Measurements from ENCODE around the gene PRKCA. TPM values are rescaled to one million over a fixed set of nuclear protein-coding genes. Genes with fewer than 3 reads are reported as not detected.

PRKCA gene
- total RNA-seq, 2 donors from 2014 or later: 6.5 to 6.6 TPM

DNA sequence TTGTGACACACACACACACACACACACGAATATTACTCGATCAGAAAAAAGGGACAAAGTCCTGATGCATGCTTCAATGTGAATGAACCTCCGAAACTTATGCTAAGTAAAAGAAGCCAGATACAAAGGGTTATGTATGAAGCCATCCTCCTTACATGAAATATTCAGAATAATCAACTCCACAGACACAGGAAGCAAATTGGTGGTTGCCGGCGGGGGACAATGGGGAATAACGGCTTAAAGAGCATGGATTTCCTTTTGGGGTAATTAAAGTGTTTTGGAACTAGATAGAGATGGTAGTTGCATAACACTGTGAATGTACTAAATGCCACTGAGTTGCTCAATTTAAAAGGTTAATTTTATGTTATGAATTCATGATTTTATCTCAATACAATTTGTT lies 524.4 kb downstream of the PRKCA start:
- no peak for ATAC-seq
- H3K9me3 ChIP-seq: no peaks in the 10 kb centered on the region
- no peak for TF ChIP-seq POLR2A (IDR thresholded peaks at IDR 0.05)
- TF ChIP-seq, protein P1, sequence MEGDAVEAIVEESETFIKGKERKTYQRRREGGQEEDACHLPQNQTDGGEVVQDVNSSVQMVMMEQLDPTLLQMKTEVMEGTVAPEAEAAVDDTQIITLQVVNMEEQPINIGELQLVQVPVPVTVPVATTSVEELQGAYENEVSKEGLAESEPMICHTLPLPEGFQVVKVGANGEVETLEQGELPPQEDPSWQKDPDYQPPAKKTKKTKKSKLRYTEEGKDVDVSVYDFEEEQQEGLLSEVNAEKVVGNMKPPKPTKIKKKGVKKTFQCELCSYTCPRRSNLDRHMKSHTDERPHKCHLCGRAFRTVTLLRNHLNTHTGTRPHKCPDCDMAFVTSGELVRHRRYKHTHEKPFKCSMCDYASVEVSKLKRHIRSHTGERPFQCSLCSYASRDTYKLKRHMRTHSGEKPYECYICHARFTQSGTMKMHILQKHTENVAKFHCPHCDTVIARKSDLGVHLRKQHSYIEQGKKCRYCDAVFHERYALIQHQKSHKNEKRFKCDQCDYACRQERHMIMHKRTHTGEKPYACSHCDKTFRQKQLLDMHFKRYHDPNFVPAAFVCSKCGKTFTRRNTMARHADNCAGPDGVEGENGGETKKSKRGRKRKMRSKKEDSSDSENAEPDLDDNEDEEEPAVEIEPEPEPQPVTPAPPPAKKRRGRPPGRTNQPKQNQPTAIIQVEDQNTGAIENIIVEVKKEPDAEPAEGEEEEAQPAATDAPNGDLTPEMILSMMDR (IDR thresholded peaks at IDR 0.05): no peak
- DNase-seq: no peak
- 79 to 80% methylated on average over 6 of the region's 6 CpGs for WGBS, 2 donors
- H3K4me1 ChIP-seq: peaks cover 4% of the 10 kb centered on the region
- H3K36me3 ChIP-seq (replicated peaks in 1 of 2; ENCODE audit: insufficient read depth in 1 of 2, low read depth in 2 of 2): no peaks in the 10 kb centered on the region
- intact Hi-C loops (cut with DNase I): no loop called here
- H3K27ac ChIP-seq: no peak overlapping the region
- no peaks in the 10 kb centered on the region for H3K27me3 ChIP-seq
- H3K4me3 ChIP-seq: no peak overlapping the region

DNA sequence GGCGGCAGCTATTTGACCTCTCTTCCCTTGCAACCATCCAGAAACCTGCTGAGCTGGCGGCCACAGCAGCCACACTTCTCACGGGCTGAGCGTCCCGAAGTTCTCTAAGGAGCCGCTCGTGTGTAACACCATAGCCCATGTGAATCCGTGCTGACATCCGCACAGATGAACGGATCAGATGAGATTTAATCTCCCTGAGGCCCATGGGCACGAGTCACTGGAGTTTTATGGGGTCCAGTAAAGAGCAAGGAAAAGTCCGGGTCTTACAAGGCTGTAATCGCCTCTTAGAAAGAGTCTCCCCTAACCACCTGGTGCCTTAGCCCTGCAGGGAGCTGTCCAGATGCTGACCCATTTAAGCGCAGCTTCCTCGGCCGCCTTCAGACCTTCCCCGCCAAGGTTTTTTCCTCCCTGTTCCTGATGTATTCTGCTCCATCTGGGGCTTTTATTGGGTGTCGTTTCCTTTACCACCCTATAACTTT lies 527.0 kb downstream of the PRKCA start:
- 2 to 4% methylated on average over 18 of the region's 18 CpGs for WGBS, 2 donors
- ATAC-seq (peak; percentile 80), DNase-seq (peak; percentile 59 to 76 (median 67))
- no peaks in the 10 kb centered on the region for H3K36me3 ChIP-seq (replicated peaks in 1 of 2; ENCODE audit: insufficient read depth in 1 of 2, low read depth in 2 of 2)
- no peak for TF ChIP-seq POLR2A (IDR thresholded peaks at IDR 0.05)
- TF ChIP-seq, protein P1 (IDR thresholded peaks at IDR 0.05): no peak
- H3K27ac ChIP-seq: peak overlapping the region in 1 of 4 donors; percentile 0
- H3K4me3 ChIP-seq: no peak overlapping the region
- no peaks in the 10 kb centered on the region for H3K9me3 ChIP-seq
- intact Hi-C loops (cut with DNase I): no loop called here
- peaks cover 4% of the 10 kb centered on the region for H3K4me1 ChIP-seq
- no peaks in the 10 kb centered on the region for H3K27me3 ChIP-seq

DNA sequence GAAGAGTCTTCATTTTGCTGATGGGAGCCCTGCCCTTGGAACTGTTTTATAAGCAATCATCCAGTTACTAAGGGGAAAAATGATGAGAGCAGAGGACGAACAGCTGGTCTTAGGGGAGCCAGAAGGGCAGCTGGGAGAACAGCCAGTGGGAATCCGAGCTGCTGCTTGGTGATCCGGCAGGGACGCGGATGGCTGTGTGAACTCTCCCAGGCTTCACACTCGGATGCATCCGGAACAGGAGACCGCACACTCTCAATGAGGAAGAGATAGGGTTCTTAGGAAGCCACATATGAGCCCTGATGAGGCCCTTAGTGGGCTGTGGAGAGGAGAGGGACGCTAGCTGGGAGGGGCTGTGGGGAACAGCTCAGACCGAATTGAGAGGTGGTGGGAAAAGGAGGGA lies 527.5 kb downstream of the PRKCA start:
- ATAC-seq (peak; percentile 27), DNase-seq (peak in 2 of 4 donors; percentile 32 to 37)
- WGBS, 2 donors: 8% methylated on average over 10 of the region's 10 CpGs
- H3K9me3 ChIP-seq: no peaks in the 10 kb centered on the region
- H3K36me3 ChIP-seq (replicated peaks in 1 of 2; ENCODE audit: insufficient read depth in 1 of 2, low read depth in 2 of 2): no peaks in the 10 kb centered on the region
- no peak overlapping the region for H3K27ac ChIP-seq
- H3K4me3 ChIP-seq: no peak overlapping the region
- H3K27me3 ChIP-seq: peaks cover 0 to 3% of the 10 kb centered on the region in 2 donors
- intact Hi-C loops (cut with DNase I): no loop called here
- peaks cover 8% of the 10 kb centered on the region for H3K4me1 ChIP-seq
- TF ChIP-seq, protein P1 (IDR thresholded peaks at IDR 0.05): no peak
- TF ChIP-seq POLR2A (IDR thresholded peaks at IDR 0.05): no peak

DNA sequence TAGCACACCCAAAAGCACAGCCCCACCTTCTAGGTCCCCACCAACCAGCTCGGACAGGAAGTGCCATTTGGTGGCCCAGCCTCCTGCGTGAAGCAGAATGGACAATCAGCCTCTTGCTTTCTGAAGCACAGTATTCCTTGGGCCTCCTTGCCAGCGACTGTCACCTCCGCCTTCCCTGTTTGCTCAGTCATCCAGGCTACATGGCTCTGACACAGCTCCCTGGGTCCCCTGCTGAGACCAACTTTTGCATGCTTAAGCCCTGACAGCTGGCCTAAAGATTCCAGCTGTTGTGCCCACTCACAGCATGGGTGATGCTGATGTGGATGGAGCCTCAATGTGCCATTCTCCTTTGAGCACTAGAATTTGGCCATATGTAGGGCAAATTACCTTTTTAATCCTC lies 528.0 kb downstream of the PRKCA start:
- Histone ChIP-seq H3K4me1 (peaks cover 12% of the 10 kb centered on the region), H3K9me3 (no peaks in the 10 kb centered on the region), H3K36me3 (replicated peaks in 1 of 2; ENCODE audit: insufficient read depth in 1 of 2, low read depth in 2 of 2) (no peaks in the 10 kb centered on the region), H3K4me3 (no peak overlapping the region), H3K27me3 (peaks cover 0 to 9% of the 10 kb centered on the region in 2 donors), H3K27ac (no peak overlapping the region)
- TF ChIP-seq, protein P1 (IDR thresholded peaks at IDR 0.05): no peak
- TF ChIP-seq POLR2A (IDR thresholded peaks at IDR 0.05): no peak
- intact Hi-C loops (cut with DNase I): no loop called here
- no peak for ATAC-seq
- 21 to 27% methylated on average over 3 to 4 of the region's 4 CpGs for WGBS, 2 donors
- DNase-seq: no peak
